Fibroblast of peridontal ligament (primary cell): Measurements from ENCODE around the gene LIN7C.

Experiments used
- DNase-seq: peaks from one replicate; pipeline ENCODE4 v3.0.0-alpha.2; 2010; ENCODE audit errors: extremely low read depth

The LIN7C gene

GRCh38 chr11:27509908-27510307 is 3.3 kb upstream of the LIN7C start:
- DNase-seq, result no peak

GRCh38 chr11:27507557-27508322 is 1.2 kb upstream of the LIN7C start:
- peak; percentile 20 for DNase-seq

- no peak for DNase-seq
Measured at GRCh38 chr11:27505781-27506180, 788 bp downstream of the LIN7C start.

- no peak for DNase-seq
Measured at GRCh38 chr11:27504205-27504604, 2.4 kb downstream of the LIN7C start.

- DNase-seq, result no peak
Measured at GRCh38 chr11:27501100-27501499, 5.5 kb downstream of the LIN7C start.

- DNase-seq, result no peak
Measured at GRCh38 chr11:27497911-27498310, 8.7 kb downstream of the LIN7C start.

- peak; percentile 55 for DNase-seq
Measured at GRCh38 chr11:27497284-27497866, 9.2 kb downstream of the LIN7C start.

GRCh38 chr11:27496461-27496860 is 10.1 kb downstream of the LIN7C start:
- DNase-seq, result peak; percentile 41

- no peak for DNase-seq
Measured at GRCh38 chr11:27495710-27496300, 10.8 kb downstream of the LIN7C start.

GRCh38 chr11:27489092-27489491 is 17.5 kb downstream of the LIN7C start:
- no peak for DNase-seq

- DNase-seq, result no peak
Measured at GRCh38 chr11:27487706-27488105, 18.9 kb downstream of the LIN7C start.

- peak; percentile 87 for DNase-seq
Measured at GRCh38 chr11:27485930-27486773, 20.4 kb downstream of the LIN7C start.

GRCh38 chr11:27482793-27483192 is 23.8 kb downstream of the LIN7C start:
- no peak for DNase-seq

- no peak for DNase-seq
Measured at GRCh38 chr11:27481992-27482391, 24.6 kb downstream of the LIN7C start.

- DNase-seq, result no peak
Measured at GRCh38 chr11:27477831-27478230, 28.7 kb downstream of the LIN7C start.

- DNase-seq, result no peak
Measured at GRCh38 chr11:27477243-27477642, 29.3 kb downstream of the LIN7C start.

- DNase-seq, result no peak
Measured at GRCh38 chr11:27475622-27476021, 30.9 kb downstream of the LIN7C start.

GRCh38 chr11:27473017-27473406 is 33.6 kb downstream of the LIN7C start:
- DNase-seq, result no peak

- peak; percentile 87 for DNase-seq
Measured at GRCh38 chr11:27472398-27473016, 34.1 kb downstream of the LIN7C start, which contains the start of gene LGR4. Gene LGR4 (minus strand): TSS chr11:27472790. CDS start chr11:27472302, 488 bp downstream.

- DNase-seq, result no peak
Measured at GRCh38 chr11:27471589-27472397, 34.8 kb downstream of the LIN7C start.
